ENCODE measurements around the gene PRSS36. TPM values are rescaled to one million over a fixed set of nuclear protein-coding genes. Genes with fewer than 3 reads are reported as not detected.

Gene PRSS36
- total RNA-seq, 2 experiments from 2014 or later = 0.95 to 1.3 TPM

GRCh38 chr16:31132303-31132979 is 17.4 kb downstream of the PRSS36 start:
- ChIA-PET CTCF (interaction anchor here (1.0 to 1.3 kb wide), 2 partner anchors 10 kb away, joined by 3 read pairs; no protein-coding TSS in a partner anchor), POLR2A (interaction anchor here (1.4 kb wide), 1 partner anchor 48 kb away, joined by 6 read pairs; the partner anchor contains the start of gene FUS)
- Mint-ChIP-seq H3K9me3 (ENCODE audit: insufficient read depth) (no peaks in the 10 kb centered on the region), H3K27ac (no peak overlapping the region), H3K36me3 (ENCODE audit: low read depth) (peaks cover 18% of the 10 kb centered on the region), H3K4me3 (no peak overlapping the region), H3K27me3 (ENCODE audit: low read depth) (no peaks in the 10 kb centered on the region), H3K4me1 (ENCODE audit: low read depth) (peaks cover 5% of the 10 kb centered on the region)
- DNase-seq (no peak), ATAC-seq (no peak)

GRCh38 chr16:31131841-31132271 is 18.0 kb downstream of the PRSS36 start:
- no peaks in the 10 kb centered on the region for H3K27me3 Mint-ChIP-seq (ENCODE audit: low read depth)
- H3K36me3 Mint-ChIP-seq (ENCODE audit: low read depth) = peaks cover 18% of the 10 kb centered on the region
- CTCF ChIA-PET = interaction anchor here (1.3 kb wide), 1 partner anchor 10 kb away, joined by 3 read pairs; no protein-coding TSS in a partner anchor
- H3K9me3 Mint-ChIP-seq (ENCODE audit: insufficient read depth) = no peaks in the 10 kb centered on the region
- DNase-seq (no peak), ATAC-seq (no peak)
- no peak overlapping the region for H3K4me3 Mint-ChIP-seq
- peaks cover 5% of the 10 kb centered on the region for H3K4me1 Mint-ChIP-seq (ENCODE audit: low read depth)
- no peak overlapping the region for H3K27ac Mint-ChIP-seq
- POLR2A ChIA-PET = interaction anchor here (1.4 kb wide), 1 partner anchor 48 kb away, joined by 6 read pairs; the partner anchor contains the start of gene FUS

GRCh38 chr16:31131416-31131815 is 18.4 kb downstream of the PRSS36 start:
- POLR2A ChIA-PET = interaction anchor here (1.4 kb wide), 1 partner anchor 49 kb away, joined by 6 read pairs; the partner anchor contains the start of gene FUS
- DNase-seq = no peak

GRCh38 chr16:31130899-31131298 is 19.0 kb downstream of the PRSS36 start:
- H3K27me3 Mint-ChIP-seq (ENCODE audit: low read depth) = no peaks in the 10 kb centered on the region
- POLR2A ChIA-PET = interaction anchor here (1.3 to 1.4 kb wide), 2 partner anchors 49 kb away, joined by 3 to 6 read pairs; partner anchors contain the start of gene FUS
- no peaks in the 10 kb centered on the region for H3K9me3 Mint-ChIP-seq (ENCODE audit: insufficient read depth)
- peaks cover 20% of the 10 kb centered on the region for H3K36me3 Mint-ChIP-seq (ENCODE audit: low read depth)
- ATAC-seq (no peak), DNase-seq (no peak)
- H3K27ac Mint-ChIP-seq = no peak overlapping the region
- peaks cover 5% of the 10 kb centered on the region for H3K4me1 Mint-ChIP-seq (ENCODE audit: low read depth)
- CTCF ChIA-PET = interaction anchor here (3.2 kb wide), 1 partner anchor 11 kb away, joined by 16 read pairs; no protein-coding TSS in a partner anchor
- no peak overlapping the region for H3K4me3 Mint-ChIP-seq

More at GRCh38 chr16:31131416-31131815, 18.4 kb downstream of the PRSS36 start:
- peaks cover 5% of the 10 kb centered on the region for H3K4me1 Mint-ChIP-seq (ENCODE audit: low read depth)
- ATAC-seq = no peak
- CTCF ChIA-PET = interaction anchor here (1.3 kb wide), 1 partner anchor 11 kb away, joined by 3 read pairs; no protein-coding TSS in a partner anchor
- no peak overlapping the region for H3K4me3 Mint-ChIP-seq
- H3K27me3 Mint-ChIP-seq (ENCODE audit: low read depth) = no peaks in the 10 kb centered on the region
- H3K36me3 Mint-ChIP-seq (ENCODE audit: low read depth) = peaks cover 18% of the 10 kb centered on the region
- no peak overlapping the region for H3K27ac Mint-ChIP-seq
- H3K9me3 Mint-ChIP-seq (ENCODE audit: insufficient read depth) = no peaks in the 10 kb centered on the region

GRCh38 chr16:31130336-31130891 is 19.5 kb downstream of the PRSS36 start:
- H3K9me3 Mint-ChIP-seq (ENCODE audit: insufficient read depth) = no peaks in the 10 kb centered on the region
- no peaks in the 10 kb centered on the region for H3K27me3 Mint-ChIP-seq (ENCODE audit: low read depth)
- no peak for DNase-seq
- no peak for ATAC-seq
- ChIA-PET POLR2A (interaction anchor here (1.3 kb wide), 1 partner anchor 50 kb away, joined by 3 read pairs; the partner anchor contains the start of gene FUS), CTCF (interaction anchor here (3.2 kb wide), 1 partner anchor 12 kb away, joined by 16 read pairs; no protein-coding TSS in a partner anchor)
- no peak overlapping the region for H3K4me3 Mint-ChIP-seq
- H3K27ac Mint-ChIP-seq = no peak overlapping the region
- H3K4me1 Mint-ChIP-seq (ENCODE audit: low read depth) = peaks cover 5% of the 10 kb centered on the region
- peaks cover 20% of the 10 kb centered on the region for H3K36me3 Mint-ChIP-seq (ENCODE audit: low read depth)

GRCh38 chr16:31129568-31130335 is 20.1 kb downstream of the PRSS36 start:
- POLR2A ChIA-PET = interaction anchor here (0.6 to 1.3 kb wide), 2 partner anchors 8 to 50 kb away, joined by 3 read pairs; partner anchors contain the start of gene FUS

GRCh38 chr16:31128711-31129567 is 20.9 kb downstream of the PRSS36 start:
- H3K27me3 Mint-ChIP-seq (ENCODE audit: low read depth) = no peaks in the 10 kb centered on the region
- ATAC-seq = no peak
- H3K4me1 Mint-ChIP-seq (ENCODE audit: low read depth) = peaks cover 5% of the 10 kb centered on the region
- CTCF ChIA-PET = interaction anchor here (1.1 to 3.2 kb wide), 2 partner anchors 10 to 13 kb away, joined by 3 to 16 read pairs; no protein-coding TSS in a partner anchor
- no peaks in the 10 kb centered on the region for H3K9me3 Mint-ChIP-seq (ENCODE audit: insufficient read depth)
- no peak overlapping the region for H3K4me3 Mint-ChIP-seq
- peaks cover 22% of the 10 kb centered on the region for H3K36me3 Mint-ChIP-seq (ENCODE audit: low read depth)
- POLR2A ChIA-PET = interaction anchor here (0.6 to 1.9 kb wide), 2 partner anchors 7 to 11 kb away, joined by 3 to 6 read pairs; partner anchors contain the start of gene KAT8
- DNase-seq = no peak
- H3K27ac Mint-ChIP-seq = peak overlapping the region; percentile 76

More at GRCh38 chr16:31129568-31130335, 20.1 kb downstream of the PRSS36 start:
- CTCF ChIA-PET = interaction anchor here (3.2 kb wide), 1 partner anchor 13 kb away, joined by 16 read pairs; no protein-coding TSS in a partner anchor
- Mint-ChIP-seq H3K9me3 (ENCODE audit: insufficient read depth) (no peaks in the 10 kb centered on the region), H3K4me1 (ENCODE audit: low read depth) (peaks cover 5% of the 10 kb centered on the region), H3K27me3 (ENCODE audit: low read depth) (no peaks in the 10 kb centered on the region), H3K4me3 (no peak overlapping the region), H3K27ac (no peak overlapping the region), H3K36me3 (ENCODE audit: low read depth) (peaks cover 22% of the 10 kb centered on the region)
- ATAC-seq = no peak
- DNase-seq = no peak

- DNase-seq = no peak
- H3K4me3 Mint-ChIP-seq = no peak overlapping the region
- no peak for ATAC-seq
- H3K9me3 Mint-ChIP-seq (ENCODE audit: insufficient read depth) = no peaks in the 10 kb centered on the region
- POLR2A ChIA-PET = interaction anchor here (0.5 to 1.9 kb wide), 4 partner anchors 8 to 53 kb away, joined by 3 to 6 read pairs (median 4); partner anchors contain the start of genes FUS and KAT8
- H3K27ac Mint-ChIP-seq = peak overlapping the region; percentile 43
- H3K27me3 Mint-ChIP-seq (ENCODE audit: low read depth) = no peaks in the 10 kb centered on the region
- H3K4me1 Mint-ChIP-seq (ENCODE audit: low read depth) = peaks cover 5% of the 10 kb centered on the region
- CTCF ChIA-PET = interaction anchor here (1.5 kb wide), 1 partner anchor 15 kb away, joined by 8 read pairs; no protein-coding TSS in a partner anchor
- peaks cover 24% of the 10 kb centered on the region for H3K36me3 Mint-ChIP-seq (ENCODE audit: low read depth)
Measured at GRCh38 chr16:31127182-31127581, 22.7 kb downstream of the PRSS36 start.

- ChIA-PET CTCF (no interaction called here), POLR2A (no interaction called here)
- Mint-ChIP-seq H3K4me1 (ENCODE audit: low read depth) (peaks cover 5% of the 10 kb centered on the region), H3K27me3 (ENCODE audit: low read depth) (no peaks in the 10 kb centered on the region), H3K36me3 (ENCODE audit: low read depth) (peaks cover 30% of the 10 kb centered on the region), H3K27ac (no peak overlapping the region), H3K9me3 (ENCODE audit: insufficient read depth) (no peaks in the 10 kb centered on the region), H3K4me3 (no peak overlapping the region)
- ATAC-seq (no peak), DNase-seq (no peak)
Measured at GRCh38 chr16:31125844-31126243, 24.0 kb downstream of the PRSS36 start.

GRCh38 chr16:31120129-31120528 is 29.7 kb downstream of the PRSS36 start:
- Mint-ChIP-seq H3K9me3 (ENCODE audit: insufficient read depth) (no peaks in the 10 kb centered on the region), H3K27me3 (ENCODE audit: low read depth) (no peaks in the 10 kb centered on the region), H3K4me3 (no peak overlapping the region), H3K4me1 (ENCODE audit: low read depth) (peaks cover 14% of the 10 kb centered on the region), H3K36me3 (ENCODE audit: low read depth) (peaks cover 28% of the 10 kb centered on the region), H3K27ac (no peak overlapping the region)
- no peak for ATAC-seq
- no peak for DNase-seq
- CTCF ChIA-PET = interaction anchor here (7.2 kb wide), 1 partner anchor 21 kb away, joined by 53 read pairs; no protein-coding TSS in a partner anchor
- POLR2A ChIA-PET = interaction anchor here (1.3 kb wide), 2 partner anchors 46 to 60 kb away, joined by 5 to 6 read pairs; partner anchors contain the start of genes FUS, ZNF646 and ZNF668

Measured in activated CD8-positive, alpha-beta T cell treated with anti-CD3 and anti-CD28 coated beads, Interleukin-2, amount 10 ng/mL, durations not matched to agents 7 days and 5 days (primary cell).